Hepatocyte (in vitro differentiated cells): ENCODE results near the gene NYNRIN.

Experiments
- EZH2 ChIP-seq: fragments of 200-600 bp; sonication (generic); IDR thresholded peaks from 2 replicates; pipeline ENCODE4 v1.6.1; 2016; ENCODE audit warnings: antibody characterized with exemption, mild to moderate bottlenecking, borderline replicate concordance
- TF ChIP-seq, protein P1 (sequence below): fragments of 200-600 bp; sonication (generic); IDR thresholded peaks from 2 replicates; pipeline ENCODE4 v1.5.1; 2016; ENCODE audit warnings: antibody characterized with exemption, mild to moderate bottlenecking; ENCODE audit not compliant: poor library complexity

DNA sequence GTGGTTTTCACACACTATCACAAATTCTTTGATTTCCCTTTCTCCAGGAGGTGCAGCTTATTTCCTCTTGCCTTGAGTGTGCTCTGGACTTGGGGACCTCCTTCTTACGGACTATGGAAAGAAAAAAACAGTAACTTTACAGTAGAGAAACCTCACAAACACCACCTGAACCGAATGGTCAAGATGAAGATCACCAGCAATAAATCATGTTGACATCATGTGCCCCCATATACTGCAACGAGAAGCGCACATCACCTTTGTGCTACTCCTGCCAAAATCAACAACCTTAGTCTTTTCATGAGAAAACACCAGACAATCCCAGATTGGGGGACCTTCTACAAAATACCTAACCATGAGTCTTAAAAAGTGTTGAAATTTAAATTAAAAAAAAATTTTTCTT lies 13.3 kb upstream of the NYNRIN start:
- TF ChIP-seq, protein P1, sequence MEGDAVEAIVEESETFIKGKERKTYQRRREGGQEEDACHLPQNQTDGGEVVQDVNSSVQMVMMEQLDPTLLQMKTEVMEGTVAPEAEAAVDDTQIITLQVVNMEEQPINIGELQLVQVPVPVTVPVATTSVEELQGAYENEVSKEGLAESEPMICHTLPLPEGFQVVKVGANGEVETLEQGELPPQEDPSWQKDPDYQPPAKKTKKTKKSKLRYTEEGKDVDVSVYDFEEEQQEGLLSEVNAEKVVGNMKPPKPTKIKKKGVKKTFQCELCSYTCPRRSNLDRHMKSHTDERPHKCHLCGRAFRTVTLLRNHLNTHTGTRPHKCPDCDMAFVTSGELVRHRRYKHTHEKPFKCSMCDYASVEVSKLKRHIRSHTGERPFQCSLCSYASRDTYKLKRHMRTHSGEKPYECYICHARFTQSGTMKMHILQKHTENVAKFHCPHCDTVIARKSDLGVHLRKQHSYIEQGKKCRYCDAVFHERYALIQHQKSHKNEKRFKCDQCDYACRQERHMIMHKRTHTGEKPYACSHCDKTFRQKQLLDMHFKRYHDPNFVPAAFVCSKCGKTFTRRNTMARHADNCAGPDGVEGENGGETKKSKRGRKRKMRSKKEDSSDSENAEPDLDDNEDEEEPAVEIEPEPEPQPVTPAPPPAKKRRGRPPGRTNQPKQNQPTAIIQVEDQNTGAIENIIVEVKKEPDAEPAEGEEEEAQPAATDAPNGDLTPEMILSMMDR: no peak
- no peak for TF ChIP-seq EZH2
